Gastroesophageal sphincter (tissue), 4 donors: ENCODE data around the gene MIDN. TPM values are rescaled to one million over a fixed set of nuclear protein-coding genes. Genes with fewer than 3 reads are reported as not detected.

Experiments used
- ATAC-seq: fragments of 150-250 bp; one replicate; pipeline ENCODE4 v1.9.1; 2016; ENCODE audit warnings: mild to moderate bottlenecking, moderate library complexity
- H3K27ac ChIP-seq, 4 donors: fragments of 200-600 bp; sonication (generic) in 3 of 4; 1 replicate in 3 of 4; 2 replicates in 1 of 4; pipeline ENCODE4 v1.5.1; 2016 to 2019
- H3K27me3 ChIP-seq: fragments of 200-600 bp; sonication (generic); one replicate; pipeline ENCODE4 v1.5.1; 2019
- H3K36me3 ChIP-seq, 2 donors: fragments of 200-600 bp; sonication (generic); one replicate each; pipeline ENCODE4 v1.5.1; 2019; ENCODE audit warnings: control low read depth in 1 of 2
- H3K4me1 ChIP-seq, 3 donors: fragments of 200-600 bp; sonication (generic); 1 replicate in 2 of 3; 2 replicates in 1 of 3; pipeline ENCODE4 v1.5.1; 2016 to 2019; ENCODE audit warnings: control low read depth in 2 of 3
- H3K4me3 ChIP-seq, 2 donors: fragments of 200-600 bp; sonication (generic); one replicate each; pipeline ENCODE4 v1.5.1; 2019; ENCODE audit warnings: mild to moderate bottlenecking in 1 of 2, moderate library complexity in 1 of 2
- H3K9me3 ChIP-seq, 3 donors: fragments of 200-600 bp; sonication (generic); one replicate each; pipeline ENCODE4 v1.5.1; 2017 to 2019; ENCODE audit warnings: control low read depth in 2 of 3
- CTCF ChIP-seq, 4 experiments: fragments of 200-600 bp in 2 of 4; fragments of 450-650 bp in 2 of 4; sonication (generic) in 1 of 4; IDR thresholded peaks; one replicate each; pipeline ENCODE4 v1.5.1; 2017 to 2019; ENCODE audit warnings: antibody characterized with exemption in 4 of 4, mild to moderate bottlenecking in 2 of 4, moderate library complexity in 2 of 4
- EP300 ChIP-seq: sonication (generic); formaldehyde crosslinking; IDR thresholded peaks from one replicate; pipeline ENCODE4 v1.6.1; 2017; ENCODE audit warnings: antibody characterized with exemption, mild to moderate bottlenecking
- POLR2A ChIP-seq, 2 donors: fragments of 450-650 bp; IDR thresholded peaks; one replicate each; pipeline ENCODE4 v1.6.1; 2017; ENCODE audit warnings: antibody characterized with exemption in 2 of 2, mild to moderate bottlenecking in 2 of 2, moderate library complexity in 1 of 2
- POLR2AphosphoS5 ChIP-seq: sonication (generic); formaldehyde crosslinking; IDR thresholded peaks from one replicate; pipeline ENCODE4 v1.6.1; 2017; ENCODE audit warnings: antibody characterized with exemption
- WGBS, 2 donors: methylation state at CpG; one replicate each; pipeline ENCODE4 v1.1.5; 2018; ENCODE audit warnings: low coverage in 1 of 2; 5-methylcytosine and 5-hydroxymethylcytosine counted together
- total RNA-seq, 4 donors: library from RNA; depleted of rRNA; stranded (reverse); fragments of >200 nt; gene quantifications; one replicate each; pipeline ENCODE4 v1.1.0, GENCODE V29; 2016

Gene MIDN
- total RNA-seq, 4 donors from 2014 or later = 20.0 to 40.1 (median 24.2) TPM

- no peak for ATAC-seq
- WGBS, 2 donors = 55 to 65% methylated on average over 7 to 8 of the region's 15 CpGs
- TF ChIP-seq EP300 = no peak
- no peak for TF ChIP-seq CTCF (IDR thresholded peaks at IDR 0.05)
- TF ChIP-seq POLR2AphosphoS5 = no peak
- no peak for TF ChIP-seq POLR2A (IDR thresholded peaks at IDR 0.05)
- Histone ChIP-seq H3K36me3 (no peaks in the 10 kb centered on the region), H3K27me3 (peaks cover 14% of the 10 kb centered on the region), H3K9me3 (no peaks in the 10 kb centered on the region), H3K4me1 (peaks cover 8 to 90% (median 57%) of the 10 kb centered on the region in 3 donors), H3K4me3 (peak overlapping the region in 1 of 2 donors; percentile 97), H3K27ac (peak overlapping the region; percentile 78 to 100 (median 95))
These were observed 7.5 kb upstream of the MIDN start for GRCh38 chr19:1240925-1241324.

- TF ChIP-seq POLR2A (IDR thresholded peaks at IDR 0.05) = peak; percentile 64 to 75
- TF ChIP-seq POLR2AphosphoS5 = peak; percentile 68
- TF ChIP-seq EP300 = no peak
- peak in 1 of 4 experiments; percentile 10 for TF ChIP-seq CTCF (IDR thresholded peaks at IDR 0.05)
- peak; percentile 74 for ATAC-seq
- WGBS, 2 donors = 0% methylated on average over 1 to 7 of the region's 79 CpGs
- Histone ChIP-seq H3K4me1 (peaks cover 8 to 91% (median 64%) of the 10 kb centered on the region in 3 donors), H3K27me3 (peaks cover 8% of the 10 kb centered on the region), H3K9me3 (no peaks in the 10 kb centered on the region), H3K27ac (peak within 1 kb of the TSS; percentile 80 to 100 (median 97)), H3K4me3 (peak within 1 kb of the TSS; percentile 79 to 97), H3K36me3 (no peaks in the 10 kb centered on the region)
These were observed 6.8 kb upstream of the MIDN start, which contains the start of gene ATP5F1D for GRCh38 chr19:1241417-1242095. TSS of gene ATP5F1D (plus strand) at chr19:1241751. CDS start at chr19:1241851, 100 bp downstream.

GRCh38 chr19:1243768-1244692 is 4.4 kb upstream of the MIDN start:
- Histone ChIP-seq H3K36me3 (no peaks in the 10 kb centered on the region), H3K9me3 (no peaks in the 10 kb centered on the region), H3K27ac (peak overlapping the region; percentile 79 to 100 (median 98)), H3K4me1 (peaks cover 8 to 87% (median 65%) of the 10 kb centered on the region in 3 donors), H3K4me3 (peak overlapping the region in 1 of 2 donors; percentile 35), H3K27me3 (no peaks in the 10 kb centered on the region)
- TF ChIP-seq POLR2A (IDR thresholded peaks at IDR 0.05) (no peak), CTCF (IDR thresholded peaks at IDR 0.05) (peak in 3 of 4 experiments; percentile 98 to 99 (median 99)), EP300 (no peak), POLR2AphosphoS5 (peak; percentile 70)
- no CpG with 5 or more reads among the region's 33 CpGs for WGBS, 2 donors
- peak; percentile 28 for ATAC-seq

GRCh38 chr19:1244693-1245451 is 3.5 kb upstream of the MIDN start:
- H3K4me3 ChIP-seq = peak overlapping the region; percentile 2 to 35
- H3K27me3 ChIP-seq = no peaks in the 10 kb centered on the region
- peaks cover 8 to 83% (median 65%) of the 10 kb centered on the region in 3 donors for H3K4me1 ChIP-seq
- H3K9me3 ChIP-seq = no peaks in the 10 kb centered on the region
- no peak for TF ChIP-seq CTCF (IDR thresholded peaks at IDR 0.05)
- peak; percentile 75 for TF ChIP-seq POLR2AphosphoS5
- ATAC-seq = no peak
- WGBS, 2 donors = no CpG with 5 or more reads among the region's 31 CpGs
- peak overlapping the region; percentile 79 to 100 (median 98) for H3K27ac ChIP-seq
- no peaks in the 10 kb centered on the region for H3K36me3 ChIP-seq
